SU-DHL-6 (cell line): ENCODE data around the gene FIBCD1.

Experiments used
- H2AFZ ChIP-seq: fragments of 200-600 bp; sonication (generic); 2 replicates; pipeline ENCODE4 v1.6.1; 2014; ENCODE audit warnings: low read depth, mild to moderate bottlenecking, moderate library complexity, mixed read lengths, antibody characterized with exemption, low read length; ENCODE audit not compliant: severe bottlenecking
- H3F3A ChIP-seq: fragments of 200-600 bp; shearing (Covaris generic); 2 replicates; pipeline ENCODE4 v1.6.0; 2016; ENCODE audit warnings: antibody characterized with exemption, mild to moderate bottlenecking; ENCODE audit not compliant: insufficient read depth
- H3K27ac ChIP-seq: fragments of 200-600 bp; sonication (generic); 2 replicates; pipeline ENCODE4 v1.5.1; 2016; ENCODE audit warnings: low read depth, mild to moderate bottlenecking, low read length, moderate library complexity, mixed read lengths
- H3K27me3 ChIP-seq: fragments of 200-600 bp; sonication (generic), shearing (Covaris generic); 2 replicates; pipeline ENCODE4 v1.6.0; 2014; ENCODE audit warnings: mild to moderate bottlenecking, low read length
- H3K36me3 ChIP-seq: fragments of 200-600 bp; sonication (generic); 2 replicates; pipeline ENCODE4 v1.6.1; 2014; ENCODE audit warnings: mild to moderate bottlenecking, low read length, mixed read lengths
- H3K4me2 ChIP-seq: fragments of 300-600, 200-600 bp; shearing (Covaris generic), sonication (generic); 2 replicates; pipeline ENCODE4 v1.6.0; 2014; ENCODE audit warnings: low read length, low read depth, mild to moderate bottlenecking; ENCODE audit not compliant: poor library complexity, severe bottlenecking
- H3K4me3 ChIP-seq: fragments of 200-600 bp; sonication (generic); 2 replicates; pipeline ENCODE4 v1.5.1; 2014; ENCODE audit warnings: antibody characterized with exemption, low read length, mild to moderate bottlenecking, mixed read lengths; ENCODE audit not compliant: insufficient read depth, poor library complexity, severe bottlenecking
- H3K79me2 ChIP-seq: fragments of 200-600 bp; sonication (generic); 2 replicates; pipeline ENCODE4 v1.6.1; 2014; ENCODE audit warnings: mild to moderate bottlenecking, low read length, moderate library complexity; ENCODE audit not compliant: insufficient read depth
- H3K9ac ChIP-seq: fragments of 200-600 bp; sonication (generic); 2 replicates; pipeline ENCODE4 v1.7.0; 2014; ENCODE audit warnings: mild to moderate bottlenecking, low read length
- H3K9me2 ChIP-seq: fragments of 200-600 bp; sonication (generic); replicated peaks from 2 replicates; pipeline ENCODE4 v1.6.1; 2014; ENCODE audit warnings: low read length; ENCODE audit not compliant: insufficient read depth
- H3K9me3 ChIP-seq: fragments of 200-600 bp; sonication (generic); 2 replicates; pipeline ENCODE4 v1.6.1; 2014; ENCODE audit warnings: low read length, mixed read lengths; ENCODE audit not compliant: insufficient read depth
- H4K20me1 ChIP-seq: fragments of 200-600 bp; sonication (generic); 2 replicates; pipeline ENCODE4 v1.6.1; 2014; ENCODE audit warnings: low read depth, mild to moderate bottlenecking, antibody characterized with exemption, low read length, moderate library complexity, mixed read lengths
- CTCF ChIP-seq: fragments of 200-600 bp; sonication (generic); IDR thresholded peaks from one replicate; pipeline ENCODE4 v1.5.1; 2017; ENCODE audit warnings: antibody characterized with exemption, mild to moderate bottlenecking, low read length, moderate library complexity; ENCODE audit not compliant: insufficient read depth, poor library complexity, severe bottlenecking
- EZH2phosphoT487 ChIP-seq: fragments of 200-600 bp; sonication (generic), shearing (Covaris generic); conservative IDR thresholded peaks from 2 replicates; pipeline ENCODE4 v1.6.1; 2018; ENCODE audit warnings: mild to moderate bottlenecking, antibody characterized with exemption, low read length, moderate library complexity, mixed read lengths

Gene FIBCD1

GRCh38 chr9:130899051-130899748 lies 39.8 kb downstream of the FIBCD1 start:
- H3K4me2 ChIP-seq, result no peak overlapping the region
- no peaks in the 10 kb centered on the region for H3F3A ChIP-seq
- no peak overlapping the region for H3K27ac ChIP-seq
- H3K4me3 ChIP-seq, result no peak overlapping the region
- H3K9me3 ChIP-seq, result no peaks in the 10 kb centered on the region
- TF ChIP-seq CTCF, result no peak
- TF ChIP-seq EZH2phosphoT487, result no peak
- no peaks in the 10 kb centered on the region for H3K27me3 ChIP-seq
- no peaks in the 10 kb centered on the region for H4K20me1 ChIP-seq
- H3K79me2 ChIP-seq, result no peaks in the 10 kb centered on the region
- no peaks in the 10 kb centered on the region for H3K36me3 ChIP-seq
- H3K9ac ChIP-seq, result no peak overlapping the region
- no peaks in the 10 kb centered on the region for H3K9me2 ChIP-seq
- no peak overlapping the region for H2AFZ ChIP-seq

GRCh38 chr9:130898552-130898852 lies 40.5 kb downstream of the FIBCD1 start:
- H3K9me2 ChIP-seq, result no peaks in the 10 kb centered on the region
- TF ChIP-seq CTCF (no peak), EZH2phosphoT487 (no peak)
- no peak overlapping the region for H2AFZ ChIP-seq
- H3K9ac ChIP-seq, result no peak overlapping the region
- no peaks in the 10 kb centered on the region for H3K79me2 ChIP-seq
- no peak overlapping the region for H3K4me2 ChIP-seq
- no peaks in the 10 kb centered on the region for H3K9me3 ChIP-seq
- H3F3A ChIP-seq, result no peaks in the 10 kb centered on the region
- no peaks in the 10 kb centered on the region for H4K20me1 ChIP-seq
- no peaks in the 10 kb centered on the region for H3K27me3 ChIP-seq
- H3K4me3 ChIP-seq, result no peak overlapping the region
- no peak overlapping the region for H3K27ac ChIP-seq
- H3K36me3 ChIP-seq, result no peaks in the 10 kb centered on the region

GRCh38 chr9:130897848-130898551 lies 41.0 kb downstream of the FIBCD1 start:
- Histone ChIP-seq H3K27me3 (no peaks in the 10 kb centered on the region), H3K9me2 (no peaks in the 10 kb centered on the region)

More at GRCh38 chr9:130897848-130898551, 41.0 kb downstream of the FIBCD1 start:
- no peaks in the 10 kb centered on the region for H3F3A ChIP-seq
- no peaks in the 10 kb centered on the region for H3K36me3 ChIP-seq
- no peaks in the 10 kb centered on the region for H3K79me2 ChIP-seq
- no peaks in the 10 kb centered on the region for H3K9me3 ChIP-seq
- H2AFZ ChIP-seq, result no peak overlapping the region
- H3K4me2 ChIP-seq, result no peak overlapping the region
- no peak overlapping the region for H3K27ac ChIP-seq
- no peak overlapping the region for H3K9ac ChIP-seq
- H4K20me1 ChIP-seq, result no peaks in the 10 kb centered on the region
- no peak overlapping the region for H3K4me3 ChIP-seq
- TF ChIP-seq EZH2phosphoT487, result no peak
- no peak for TF ChIP-seq CTCF
